Parathyroid adenoma (tissue), 2 donors: ENCODE measurements around the gene PGBD5.

Source experiments
- H2AFZ ChIP-seq: fragments of 300-600 bp; sonication (generic); one replicate; pipeline ENCODE4 v1.7.0; 2017; ENCODE audit warnings: antibody characterized with exemption, mild to moderate bottlenecking
- H3K27ac ChIP-seq: fragments of 300-600 bp; sonication (generic); one replicate; pipeline ENCODE4 v1.7.0; 2017
- H3K27me3 ChIP-seq: fragments of 300-600 bp; sonication (generic); one replicate; pipeline ENCODE4 v1.7.0; 2017; ENCODE audit warnings: low read length; ENCODE audit not compliant: control insufficient read depth, insufficient read depth
- H3K36me3 ChIP-seq: fragments of 300-600 bp; sonication (generic); one replicate; pipeline ENCODE4 v1.7.0; 2017; ENCODE audit warnings: low read length; ENCODE audit not compliant: control insufficient read depth, insufficient read depth
- H3K4me1 ChIP-seq: fragments of 300-600 bp; sonication (generic); one replicate; pipeline ENCODE4 v1.7.0; 2017; ENCODE audit warnings: control low read depth
- H3K4me2 ChIP-seq: fragments of 300-600 bp; sonication (generic); one replicate; pipeline ENCODE4 v1.7.0; 2017; ENCODE audit warnings: low read length
- H3K4me3 ChIP-seq: fragments of 300-600 bp; sonication (generic); one replicate; pipeline ENCODE4 v1.7.0; 2017; ENCODE audit warnings: low read depth, low read length
- H3K79me2 ChIP-seq: fragments of 300-600 bp; sonication (generic); one replicate; pipeline ENCODE4 v1.7.0; 2017; ENCODE audit warnings: control low read depth
- H3K9ac ChIP-seq: fragments of 300-600 bp; sonication (generic); one replicate; pipeline ENCODE4 v1.7.0; 2017; ENCODE audit warnings: mild to moderate bottlenecking
- H3K9me3 ChIP-seq: fragments of 300-600 bp; sonication (generic); one replicate; pipeline ENCODE4 v1.7.0; 2017; ENCODE audit warnings: low read length; ENCODE audit not compliant: control insufficient read depth
- CTCF ChIP-seq: fragments of 300-600 bp; sonication (generic); IDR thresholded peaks from one replicate; pipeline ENCODE4 v1.7.0; 2017; ENCODE audit warnings: antibody characterized with exemption, mild to moderate bottlenecking
- donor health status: primary hyperparathyroidism.

PGBD5 gene

GRCh38 chr1:230382001-230382491 lies 44.1 kb downstream of the PGBD5 start:
- Histone ChIP-seq H3K36me3 (no peaks in the 10 kb centered on the region), H3K9ac (no peak overlapping the region), H3K9me3 (no peaks in the 10 kb centered on the region), H3K79me2 (no peaks in the 10 kb centered on the region), H3K27ac (no peak overlapping the region), H3K4me2 (no peak overlapping the region), H2AFZ (no peak overlapping the region), H3K4me3 (no peak overlapping the region), H3K4me1 (no peaks in the 10 kb centered on the region), H3K27me3 (no peaks in the 10 kb centered on the region)
- no peak for TF ChIP-seq CTCF

GRCh38 chr1:230381585-230381984 lies 44.5 kb downstream of the PGBD5 start:
- no peaks in the 10 kb centered on the region for H3K9me3 ChIP-seq
- no peaks in the 10 kb centered on the region for H3K27me3 ChIP-seq
- no peaks in the 10 kb centered on the region for H3K36me3 ChIP-seq
- no peaks in the 10 kb centered on the region for H3K79me2 ChIP-seq
- no peak overlapping the region for H3K9ac ChIP-seq
- H3K27ac ChIP-seq: no peak overlapping the region
- H2AFZ ChIP-seq: no peak overlapping the region
- H3K4me3 ChIP-seq: no peak overlapping the region
- no peak overlapping the region for H3K4me2 ChIP-seq
- H3K4me1 ChIP-seq: no peaks in the 10 kb centered on the region
- TF ChIP-seq CTCF: no peak

- H3K9ac ChIP-seq: no peak overlapping the region
- H3K4me1 ChIP-seq: no peaks in the 10 kb centered on the region
- H2AFZ ChIP-seq: no peak overlapping the region
- no peak overlapping the region for H3K4me3 ChIP-seq
- no peak overlapping the region for H3K4me2 ChIP-seq
- H3K27ac ChIP-seq: no peak overlapping the region
- H3K79me2 ChIP-seq: no peaks in the 10 kb centered on the region
- TF ChIP-seq CTCF: no peak
- H3K36me3 ChIP-seq: no peaks in the 10 kb centered on the region
- H3K9me3 ChIP-seq: no peaks in the 10 kb centered on the region
- no peaks in the 10 kb centered on the region for H3K27me3 ChIP-seq
Measured at GRCh38 chr1:230381049-230381467, 45.1 kb downstream of the PGBD5 start.

GRCh38 chr1:230379928-230380327 lies 46.2 kb downstream of the PGBD5 start:
- Histone ChIP-seq H3K36me3 (no peaks in the 10 kb centered on the region), H3K9me3 (no peaks in the 10 kb centered on the region), H3K27ac (no peak overlapping the region), H3K4me1 (no peaks in the 10 kb centered on the region), H3K4me3 (no peak overlapping the region), H2AFZ (no peak overlapping the region), H3K9ac (no peak overlapping the region), H3K79me2 (no peaks in the 10 kb centered on the region), H3K27me3 (no peaks in the 10 kb centered on the region), H3K4me2 (no peak overlapping the region)
- TF ChIP-seq CTCF: no peak

GRCh38 chr1:230379462-230379861 lies 46.7 kb downstream of the PGBD5 start:
- Histone ChIP-seq H3K4me2 (no peak overlapping the region), H2AFZ (no peak overlapping the region), H3K27ac (no peak overlapping the region), H3K79me2 (no peaks in the 10 kb centered on the region), H3K4me1 (no peaks in the 10 kb centered on the region), H3K36me3 (no peaks in the 10 kb centered on the region), H3K27me3 (no peaks in the 10 kb centered on the region), H3K9me3 (no peaks in the 10 kb centered on the region), H3K4me3 (no peak overlapping the region), H3K9ac (no peak overlapping the region)
- TF ChIP-seq CTCF: no peak
